Hepatocyte (in vitro differentiated cells): ENCODE data around the gene C4orf50.

Source experiments
- CTCF ChIP-seq: fragments of 200-600 bp; sonication (generic); IDR thresholded peaks from 2 replicates; pipeline ENCODE4 v1.5.1; 2016; ENCODE audit warnings: antibody characterized with exemption, mild to moderate bottlenecking; ENCODE audit not compliant: poor library complexity
- EZH2 ChIP-seq: fragments of 200-600 bp; sonication (generic); IDR thresholded peaks from 2 replicates; pipeline ENCODE4 v1.6.1; 2016; ENCODE audit warnings: antibody characterized with exemption, mild to moderate bottlenecking, borderline replicate concordance

GRCh38 chr4:5988086-5988845 is 30.0 kb downstream of the C4orf50 start:
- TF ChIP-seq CTCF (no peak), EZH2 (no peak)
